ENCODE data around the gene B4GALT6. TPM values are rescaled to one million over a fixed set of nuclear protein-coding genes. Genes with fewer than 3 reads are reported as not detected.

The B4GALT6 gene
- total and polyA plus RNA-seq, 10 of the 15 experiments (the other 5 are each of a cell fraction or from before 2014, with no cell fraction given): 11.9 to 47.4 (median 18.0) TPM

DNA sequence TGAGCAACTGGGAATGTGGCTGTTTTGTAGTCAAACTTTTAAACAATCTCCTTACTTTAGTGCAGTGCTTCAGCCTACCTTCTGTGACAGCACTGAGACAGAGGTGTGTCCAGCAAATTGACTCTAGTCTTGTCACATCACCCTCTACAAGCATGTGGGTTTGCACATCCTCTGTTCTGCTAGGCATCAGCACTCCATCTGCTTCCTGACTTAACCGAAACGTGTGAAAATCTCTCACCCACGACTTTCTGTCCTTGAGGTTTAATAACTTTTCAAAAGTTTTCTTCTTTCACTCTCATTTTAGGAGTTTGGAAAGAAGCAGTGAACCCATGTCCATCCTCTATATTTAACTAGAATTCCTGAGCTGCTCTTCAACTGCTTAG lies 50.1 kb downstream of the B4GALT6 start (continued):
- TF ChIP-seq ZNF217 (IDR thresholded peaks at IDR 0.05) (no peak), NR2C1 (IDR thresholded peaks at IDR 0.05) (no peak), SIN3A (IDR thresholded peaks at IDR 0.05; ENCODE audit: low read depth, low read length) (no peak), MXI1 (IDR thresholded peaks at IDR 0.05; ENCODE audit: low read depth, low read length) (no peak), CBFB (IDR thresholded peaks at IDR 0.05; ENCODE audit: low read depth) (peak; percentile 52; the same call in 1 of the 2 replicates), ZNF622 (IDR thresholded peaks at IDR 0.05) (no peak), GATAD2B (conservative IDR thresholded peaks at IDR 0.05; ENCODE audit: low read depth) (no peak), EED (IDR thresholded peaks at IDR 0.05; ENCODE audit: low read depth) (peak; percentile 73; the same call in 1 of the 2 replicates), SRF (IDR thresholded peaks at IDR 0.05; ENCODE audit: low read depth in 2 of 2, low read length in 2 of 2) (no peak), ZNF384 (IDR thresholded peaks at IDR 0.05; ENCODE audit: borderline replicate concordance, low read depth, low read length) (no peak), TCF7 (IDR thresholded peaks at IDR 0.05; ENCODE audit: borderline replicate concordance) (no peak), ZZZ3 (IDR thresholded peaks at IDR 0.05; ENCODE audit: control insufficient read depth, insufficient read length, low read depth) (no peak), CREB1 (IDR thresholded peaks at IDR 0.05; ENCODE audit: low read depth) (peak; percentile 9; the same call in 1 of the 2 replicates), FOS (IDR thresholded peaks at IDR 0.05; ENCODE audit: borderline replicate concordance, extremely low read depth, insufficient read length) (no peak), DPF2 (IDR thresholded peaks at IDR 0.05) (no peak), WRNIP1 (IDR thresholded peaks at IDR 0.05; ENCODE audit: borderline replicate concordance, low read depth, low read length) (no peak), PML (IDR thresholded peaks at IDR 0.05; ENCODE audit: low read length) (0 out of 2 replicates have a peak, but pooled peaks have one; percentile 44), ZBED1 (IDR thresholded peaks at IDR 0.05; ENCODE audit: borderline replicate concordance) (peak; percentile 44; the same call in 1 of the 2 replicates), BHLHE40 (IDR thresholded peaks at IDR 0.05; ENCODE audit: borderline replicate concordance in 1 of 2, low read depth in 2 of 2, low read length in 1 of 2) (peak in 1 of 2 experiments; percentile 70; a peak in 2 of 4 replicates), EP300 (IDR thresholded peaks at IDR 0.05; ENCODE audit: borderline replicate concordance in 1 of 2, control insufficient read depth in 1 of 2, low read depth in 2 of 2, low read length in 2 of 2) (peak in 1 of 2 experiments; percentile 51; a peak in 1 of 4 replicates)
- TF ChIP-seq, protein P1, sequence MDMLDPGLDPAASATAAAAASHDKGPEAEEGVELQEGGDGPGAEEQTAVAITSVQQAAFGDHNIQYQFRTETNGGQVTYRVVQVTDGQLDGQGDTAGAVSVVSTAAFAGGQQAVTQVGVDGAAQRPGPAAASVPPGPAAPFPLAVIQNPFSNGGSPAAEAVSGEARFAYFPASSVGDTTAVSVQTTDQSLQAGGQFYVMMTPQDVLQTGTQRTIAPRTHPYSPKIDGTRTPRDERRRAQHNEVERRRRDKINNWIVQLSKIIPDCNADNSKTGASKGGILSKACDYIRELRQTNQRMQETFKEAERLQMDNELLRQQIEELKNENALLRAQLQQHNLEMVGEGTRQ (IDR thresholded peaks at IDR 0.05; ENCODE audit: borderline replicate concordance, low read depth, low read length): no peak
- TF ChIP-seq, protein P2, sequence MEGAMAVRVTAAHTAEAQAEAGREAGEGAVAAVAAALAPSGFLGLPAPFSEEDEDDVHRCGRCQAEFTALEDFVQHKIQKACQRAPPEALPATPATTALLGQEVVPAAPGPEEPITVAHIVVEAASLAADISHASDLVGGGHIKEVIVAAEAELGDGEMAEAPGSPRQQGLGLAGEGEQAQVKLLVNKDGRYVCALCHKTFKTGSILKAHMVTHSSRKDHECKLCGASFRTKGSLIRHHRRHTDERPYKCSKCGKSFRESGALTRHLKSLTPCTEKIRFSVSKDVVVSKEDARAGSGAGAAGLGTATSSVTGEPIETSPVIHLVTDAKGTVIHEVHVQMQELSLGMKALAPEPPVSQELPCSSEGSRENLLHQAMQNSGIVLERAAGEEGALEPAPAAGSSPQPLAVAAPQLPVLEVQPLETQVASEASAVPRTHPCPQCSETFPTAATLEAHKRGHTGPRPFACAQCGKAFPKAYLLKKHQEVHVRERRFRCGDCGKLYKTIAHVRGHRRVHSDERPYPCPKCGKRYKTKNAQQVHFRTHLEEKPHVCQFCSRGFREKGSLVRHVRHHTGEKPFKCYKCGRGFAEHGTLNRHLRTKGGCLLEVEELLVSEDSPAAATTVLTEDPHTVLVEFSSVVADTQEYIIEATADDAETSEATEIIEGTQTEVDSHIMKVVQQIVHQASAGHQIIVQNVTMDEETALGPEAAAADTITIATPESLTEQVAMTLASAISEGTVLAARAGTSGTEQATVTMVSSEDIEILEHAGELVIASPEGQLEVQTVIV (IDR thresholded peaks at IDR 0.05; ENCODE audit: borderline replicate concordance, partially characterized antibody): no peak
- TF ChIP-seq, protein P3, sequence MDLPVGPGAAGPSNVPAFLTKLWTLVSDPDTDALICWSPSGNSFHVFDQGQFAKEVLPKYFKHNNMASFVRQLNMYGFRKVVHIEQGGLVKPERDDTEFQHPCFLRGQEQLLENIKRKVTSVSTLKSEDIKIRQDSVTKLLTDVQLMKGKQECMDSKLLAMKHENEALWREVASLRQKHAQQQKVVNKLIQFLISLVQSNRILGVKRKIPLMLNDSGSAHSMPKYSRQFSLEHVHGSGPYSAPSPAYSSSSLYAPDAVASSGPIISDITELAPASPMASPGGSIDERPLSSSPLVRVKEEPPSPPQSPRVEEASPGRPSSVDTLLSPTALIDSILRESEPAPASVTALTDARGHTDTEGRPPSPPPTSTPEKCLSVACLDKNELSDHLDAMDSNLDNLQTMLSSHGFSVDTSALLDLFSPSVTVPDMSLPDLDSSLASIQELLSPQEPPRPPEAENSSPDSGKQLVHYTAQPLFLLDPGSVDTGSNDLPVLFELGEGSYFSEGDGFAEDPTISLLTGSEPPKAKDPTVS (IDR thresholded peaks at IDR 0.05; ENCODE audit: low read depth, low read length): no peak
- TF ChIP-seq, protein P4, sequence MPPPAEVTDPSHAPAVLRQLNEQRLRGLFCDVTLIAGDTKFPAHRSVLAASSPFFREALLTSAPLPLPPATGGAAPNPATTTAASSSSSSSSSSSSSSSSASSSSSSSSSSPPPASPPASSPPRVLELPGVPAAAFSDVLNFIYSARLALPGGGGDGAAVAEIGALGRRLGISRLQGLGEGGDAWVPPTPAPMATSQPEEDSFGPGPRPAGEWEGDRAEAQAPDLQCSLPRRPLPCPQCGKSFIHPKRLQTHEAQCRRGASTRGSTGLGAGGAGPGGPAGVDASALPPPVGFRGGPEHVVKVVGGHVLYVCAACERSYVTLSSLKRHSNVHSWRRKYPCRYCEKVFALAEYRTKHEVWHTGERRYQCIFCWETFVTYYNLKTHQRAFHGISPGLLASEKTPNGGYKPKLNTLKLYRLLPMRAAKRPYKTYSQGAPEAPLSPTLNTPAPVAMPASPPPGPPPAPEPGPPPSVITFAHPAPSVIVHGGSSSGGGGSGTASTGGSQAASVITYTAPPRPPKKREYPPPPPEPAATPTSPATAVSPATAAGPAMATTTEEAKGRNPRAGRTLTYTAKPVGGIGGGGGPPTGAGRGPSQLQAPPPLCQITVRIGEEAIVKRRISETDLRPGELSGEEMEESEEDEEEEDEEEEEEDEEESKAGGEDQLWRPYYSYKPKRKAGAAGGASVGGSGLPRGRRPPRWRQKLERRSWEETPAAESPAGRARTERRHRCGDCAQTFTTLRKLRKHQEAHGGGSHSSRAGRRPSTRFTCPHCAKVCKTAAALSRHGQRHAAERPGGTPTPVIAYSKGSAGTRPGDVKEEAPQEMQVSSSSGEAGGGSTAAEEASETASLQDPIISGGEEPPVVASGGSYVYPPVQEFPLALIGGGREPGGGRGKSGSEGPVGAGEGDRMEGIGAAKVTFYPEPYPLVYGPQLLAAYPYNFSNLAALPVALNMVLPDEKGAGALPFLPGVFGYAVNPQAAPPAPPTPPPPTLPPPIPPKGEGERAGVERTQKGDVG (CRISPR knock-in tag; IDR thresholded peaks at IDR 0.05): no peak
